Measurements from ENCODE around the gene DACH2. TPM values are rescaled to one million over a fixed set of nuclear protein-coding genes. Genes with fewer than 3 reads are reported as not detected.

DACH2 gene
- polyA plus RNA-seq, 1 donor (not counting 4 experiments of a cell fraction or from before 2014, with no cell fraction given): not detected

DNA sequence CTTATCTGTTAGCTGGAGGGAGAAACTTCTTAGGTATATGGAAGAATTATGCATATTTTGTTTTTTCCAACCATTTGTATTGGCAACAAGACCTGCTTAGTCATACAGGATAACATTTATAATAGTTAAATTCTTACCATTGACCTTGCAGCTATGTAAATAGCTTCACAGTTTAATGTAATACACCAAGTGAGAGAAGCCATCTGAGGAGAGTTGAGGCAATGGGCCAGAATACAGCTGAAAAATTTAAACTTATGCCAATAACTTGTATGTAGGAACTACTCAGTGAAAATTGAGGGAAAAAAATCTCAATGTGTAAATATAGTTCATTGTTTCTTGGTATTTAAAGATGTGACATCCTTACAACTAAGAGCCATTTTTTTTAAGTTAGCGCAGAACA is 273.5 kb downstream of the DACH2 start:
- dilution Hi-C loops (cut with MboI; ENCODE audit: extremely low pct_ligation_motif_present, low sequenced_read_pairs): no loop called here
- no peak overlapping the region for H3K27ac ChIP-seq (ENCODE audit: control insufficient read depth, insufficient read depth, low read length)
- H3K4me3 ChIP-seq (ENCODE audit: control insufficient read depth in 2 of 3, extremely low read depth in 1 of 3, insufficient read depth in 2 of 3, low read depth in 1 of 3, low read length in 3 of 3): no peak overlapping the region
- TF ChIP-seq EZH2 (IDR thresholded peaks at IDR 0.05; ENCODE audit: low read length): no peak
- TF ChIP-seq CTCF (optimal IDR thresholded peaks at IDR 0.05 in 1 of 3, IDR thresholded peaks at IDR 0.05 in 1 of 3, conservative IDR thresholded peaks at IDR 0.05 in 1 of 3; ENCODE audit: extremely low read depth in 1 of 3, insufficient read depth in 2 of 3, low read length in 3 of 3): no peak
- H3K27me3 ChIP-seq (ENCODE audit: control insufficient read depth, extremely low read depth, insufficient read depth, low read length): no peaks in the 10 kb centered on the region
- DNase-seq (ENCODE audit: low read depth, low spot score) (no peak), FAIRE-seq (no peak)
- no peaks in the 10 kb centered on the region for H3K36me3 ChIP-seq (ENCODE audit: control insufficient read depth in 2 of 2, extremely low read depth in 1 of 2, insufficient read depth in 2 of 2, low read length in 2 of 2)
- H2AFZ ChIP-seq (ENCODE audit: control insufficient read depth, low read length): no peak overlapping the region
- H3K4me1 ChIP-seq (ENCODE audit: control insufficient read depth, extremely low read depth, insufficient read depth, low read length): no peaks in the 10 kb centered on the region
- H3K9me3 ChIP-seq (ENCODE audit: control insufficient read depth, low read depth, low read length): no peaks in the 10 kb centered on the region
- H3K4me2 ChIP-seq (ENCODE audit: control insufficient read depth, extremely low read depth, insufficient read depth, low read depth, low read length): no peak overlapping the region
- no peaks in the 10 kb centered on the region for H3K9me1 ChIP-seq (ENCODE audit: control insufficient read depth, extremely low read depth, insufficient read depth, low read length)
- no peaks in the 10 kb centered on the region for H4K20me1 ChIP-seq (ENCODE audit: control insufficient read depth, extremely low read depth, insufficient read depth, low read length)
- H3K9ac ChIP-seq (ENCODE audit: control insufficient read depth, extremely low read depth, insufficient read depth, low read length): no peak overlapping the region
- no peaks in the 10 kb centered on the region for H3K79me2 ChIP-seq (ENCODE audit: control insufficient read depth, insufficient read depth, low read length)

DNA sequence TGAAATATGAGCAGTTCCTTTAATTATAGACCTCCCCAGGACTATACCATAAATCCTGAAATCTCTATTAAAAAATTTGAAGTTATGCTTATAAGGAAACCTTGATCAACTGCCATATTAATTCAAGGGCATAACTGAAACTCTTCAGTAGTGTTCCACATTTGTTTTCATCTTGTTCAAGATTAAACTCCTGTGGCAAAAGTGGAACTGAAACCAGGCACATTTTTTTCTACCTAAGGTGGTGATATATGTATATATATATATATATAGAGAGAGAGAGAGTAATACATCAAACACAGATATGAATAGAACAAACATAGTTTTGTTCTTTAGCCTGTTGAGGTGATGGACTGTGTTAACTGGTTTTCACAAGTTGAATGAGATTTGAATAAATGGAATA is 287.9 kb downstream of the DACH2 start:
- Histone ChIP-seq H3K36me3 (ENCODE audit: control insufficient read depth in 2 of 2, extremely low read depth in 1 of 2, insufficient read depth in 2 of 2, low read length in 2 of 2) (no peaks in the 10 kb centered on the region), H3K4me1 (ENCODE audit: control insufficient read depth, extremely low read depth, insufficient read depth, low read length) (no peaks in the 10 kb centered on the region), H3K9ac (ENCODE audit: control insufficient read depth, extremely low read depth, insufficient read depth, low read length) (no peak overlapping the region), H3K27ac (ENCODE audit: control insufficient read depth, insufficient read depth, low read length) (no peak overlapping the region), H2AFZ (ENCODE audit: control insufficient read depth, low read length) (no peak overlapping the region), H3K9me1 (ENCODE audit: control insufficient read depth, extremely low read depth, insufficient read depth, low read length) (no peaks in the 10 kb centered on the region), H3K27me3 (ENCODE audit: control insufficient read depth, extremely low read depth, insufficient read depth, low read length) (no peaks in the 10 kb centered on the region), H3K79me2 (ENCODE audit: control insufficient read depth, insufficient read depth, low read length) (no peaks in the 10 kb centered on the region), H3K9me3 (ENCODE audit: control insufficient read depth, low read depth, low read length) (no peaks in the 10 kb centered on the region), H4K20me1 (ENCODE audit: control insufficient read depth, extremely low read depth, insufficient read depth, low read length) (no peaks in the 10 kb centered on the region), H3K4me2 (ENCODE audit: control insufficient read depth, extremely low read depth, insufficient read depth, low read depth, low read length) (no peak overlapping the region), H3K4me3 (ENCODE audit: control insufficient read depth in 2 of 3, extremely low read depth in 1 of 3, insufficient read depth in 2 of 3, low read depth in 1 of 3, low read length in 3 of 3) (no peak overlapping the region)
- FAIRE-seq: no peak
- TF ChIP-seq EZH2 (IDR thresholded peaks at IDR 0.05; ENCODE audit: low read length) (no peak), CTCF (optimal IDR thresholded peaks at IDR 0.05 in 1 of 3, IDR thresholded peaks at IDR 0.05 in 1 of 3, conservative IDR thresholded peaks at IDR 0.05 in 1 of 3; ENCODE audit: extremely low read depth in 1 of 3, insufficient read depth in 2 of 3, low read length in 3 of 3) (no peak)
- dilution Hi-C loops (cut with MboI; ENCODE audit: extremely low pct_ligation_motif_present, low sequenced_read_pairs): no loop called here
- no peak for DNase-seq (ENCODE audit: low read depth, low spot score)
